ENCODE measurements around the gene PDE6H.

The PDE6H gene

GRCh38 chr12:15005064-15005463, 32.2 kb downstream of the PDE6H start:
- DNase-seq, result no peak

DNA sequence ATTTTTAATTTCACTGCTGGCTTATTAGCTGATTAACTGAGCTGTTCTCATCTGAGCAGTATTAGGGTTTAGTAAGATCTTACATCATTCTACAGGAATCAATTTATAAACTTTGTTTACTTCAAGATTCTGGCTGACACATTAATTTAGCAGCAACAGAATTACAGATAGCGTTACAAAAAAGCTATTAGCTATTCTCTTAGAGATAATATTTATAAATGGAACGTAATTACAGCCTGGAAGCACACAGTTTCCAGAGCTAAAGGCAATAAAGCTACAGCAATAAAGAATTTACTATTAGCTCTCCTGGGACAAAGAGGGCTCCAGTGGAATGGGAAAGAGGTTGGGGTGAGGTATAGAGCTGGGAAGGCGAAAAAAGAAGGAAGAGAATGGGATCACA, 34.7 kb downstream of the PDE6H start:
- DNase-seq, result no peak

DNA sequence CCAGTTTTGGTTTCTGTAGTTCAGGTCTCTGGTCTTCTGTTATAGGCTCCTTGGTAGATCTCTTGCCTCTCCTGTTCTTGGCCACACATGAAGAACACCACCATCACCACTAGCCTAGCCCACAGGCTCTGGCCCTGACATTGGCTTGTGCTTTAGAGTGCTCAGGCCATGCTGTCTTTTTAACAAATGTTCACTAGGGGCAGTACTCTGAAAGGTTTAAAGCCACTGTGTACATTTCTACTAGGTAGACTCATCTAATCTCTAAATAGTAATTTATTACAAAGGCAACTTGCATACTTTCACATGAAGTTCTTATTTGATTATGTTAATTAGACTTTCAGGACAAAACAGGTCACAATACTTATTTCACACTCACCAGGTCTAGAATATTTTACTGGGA, 38.3 kb downstream of the PDE6H start:
- no peak for DNase-seq

DNA sequence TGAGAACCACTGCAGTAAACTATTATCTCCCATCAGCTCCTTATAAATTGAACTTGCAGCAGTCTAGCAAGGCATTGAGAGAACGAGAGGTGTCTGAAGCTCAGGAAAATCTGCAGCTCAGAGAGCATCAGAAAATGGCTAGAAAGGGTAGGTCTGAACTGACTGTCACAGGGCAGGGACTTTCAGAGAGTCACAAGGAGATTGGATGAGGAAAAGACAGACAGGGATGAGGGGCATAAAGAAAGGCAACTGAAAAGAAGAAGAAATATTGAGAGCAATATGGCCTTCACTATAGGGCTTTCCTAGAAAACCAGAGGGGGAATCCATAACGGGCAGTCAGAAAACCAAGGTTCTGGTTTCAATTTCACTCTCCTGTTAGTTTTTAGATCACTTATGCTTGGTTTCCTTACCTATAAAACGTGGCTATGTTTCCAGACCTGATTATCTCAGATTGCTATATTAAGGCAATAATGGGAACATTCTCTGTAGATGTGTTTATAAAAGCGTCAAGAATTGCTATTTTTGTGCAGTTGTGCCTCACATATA, 40.9 kb downstream of the PDE6H start:
- DNase-seq, result peak; percentile 16

DNA sequence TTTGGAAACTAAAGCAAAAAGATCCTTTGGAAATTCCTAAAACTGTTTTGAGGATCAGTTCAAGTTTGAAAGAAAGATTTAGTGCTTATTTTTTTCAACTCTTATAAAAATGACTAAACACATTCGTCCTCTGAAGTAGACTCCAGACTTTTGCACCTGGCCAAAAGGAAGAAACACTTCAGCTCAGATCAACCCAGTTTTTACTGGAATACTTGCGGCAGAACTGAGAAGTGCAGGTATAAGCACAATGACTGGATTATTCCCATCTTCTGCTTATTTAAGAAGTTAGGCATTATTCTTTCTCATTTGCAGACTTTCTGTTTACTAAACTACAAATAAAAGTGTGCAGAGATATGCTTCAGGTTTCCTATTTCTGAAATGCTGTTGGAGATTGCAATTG, 41.9 kb downstream of the PDE6H start:
- DNase-seq, result no peak

- DNase-seq, result no peak
Observed at GRCh38 chr12:15015121-15015520, 42.3 kb downstream of the PDE6H start.

GRCh38 chr12:15020156-15020555, 47.3 kb downstream of the PDE6H start:
- DNase-seq, result no peak

Measured in activated CD4-positive, alpha-beta T cell treated with anti-CD3 and anti-CD28 coated beads, Interleukin-2, amount 50 U/mL, for 16 hours (primary cell).